Activated naive CD4-positive, alpha-beta T cell treated with anti-CD3 and anti-CD28 coated beads, Interleukin-2, amount 50 U/mL, for 24 hours (primary cell): ENCODE data around the gene AMHR2.
"Not testable (repeated sequence)": the region's sequence is repeated elsewhere in the genome, so short reads cannot be mapped to it uniquely, and the experiment has no call there.

Experiments
- H3K27ac Mint-ChIP-seq: one replicate; pipeline ENCODE4 v1.8.0; 2021; ENCODE audit warnings: mild to moderate bottlenecking, mixed read lengths
- H3K27me3 Mint-ChIP-seq: one replicate; pipeline ENCODE4 v1.8.0; 2021; ENCODE audit warnings: mixed read lengths
- H3K36me3 Mint-ChIP-seq: one replicate; pipeline ENCODE4 v1.8.0; 2021; ENCODE audit warnings: mixed read lengths
- H3K4me1 Mint-ChIP-seq: one replicate; pipeline ENCODE4 v1.8.0; 2021; ENCODE audit warnings: mixed read lengths
- H3K4me3 Mint-ChIP-seq: one replicate; pipeline ENCODE4 v1.8.0; 2021; ENCODE audit warnings: mild to moderate bottlenecking, mixed read lengths
- H3K9me3 Mint-ChIP-seq: one replicate; pipeline ENCODE4 v1.8.0; 2021; ENCODE audit warnings: mixed read lengths

Gene AMHR2

GRCh38 chr12:53428741-53429140 is 5.1 kb downstream of the AMHR2 start:
- no peaks in the 10 kb centered on the region for H3K9me3 Mint-ChIP-seq
- peaks cover 9% of the 10 kb centered on the region for H3K4me1 Mint-ChIP-seq
- H3K36me3 Mint-ChIP-seq: no peaks in the 10 kb centered on the region
- no peak overlapping the region for H3K4me3 Mint-ChIP-seq
- H3K27me3 Mint-ChIP-seq: no peaks in the 10 kb centered on the region
- H3K27ac Mint-ChIP-seq: no peak overlapping the region

GRCh38 chr12:53430116-53430515 is 6.5 kb downstream of the AMHR2 start:
- Mint-ChIP-seq H3K4me1 (peaks cover 9% of the 10 kb centered on the region), H3K4me3 (no peak overlapping the region), H3K27ac (no peak overlapping the region), H3K9me3 (no peaks in the 10 kb centered on the region), H3K36me3 (no peaks in the 10 kb centered on the region), H3K27me3 (no peaks in the 10 kb centered on the region)

- no peak overlapping the region for H3K4me3 Mint-ChIP-seq
- H3K4me1 Mint-ChIP-seq: peaks cover 9% of the 10 kb centered on the region
- no peak overlapping the region for H3K27ac Mint-ChIP-seq
- H3K9me3 Mint-ChIP-seq: no peaks in the 10 kb centered on the region
- H3K36me3 Mint-ChIP-seq: no peaks in the 10 kb centered on the region
- no peaks in the 10 kb centered on the region for H3K27me3 Mint-ChIP-seq
Observed at GRCh38 chr12:53431187-53431586, 7.5 kb downstream of the AMHR2 start.

DNA sequence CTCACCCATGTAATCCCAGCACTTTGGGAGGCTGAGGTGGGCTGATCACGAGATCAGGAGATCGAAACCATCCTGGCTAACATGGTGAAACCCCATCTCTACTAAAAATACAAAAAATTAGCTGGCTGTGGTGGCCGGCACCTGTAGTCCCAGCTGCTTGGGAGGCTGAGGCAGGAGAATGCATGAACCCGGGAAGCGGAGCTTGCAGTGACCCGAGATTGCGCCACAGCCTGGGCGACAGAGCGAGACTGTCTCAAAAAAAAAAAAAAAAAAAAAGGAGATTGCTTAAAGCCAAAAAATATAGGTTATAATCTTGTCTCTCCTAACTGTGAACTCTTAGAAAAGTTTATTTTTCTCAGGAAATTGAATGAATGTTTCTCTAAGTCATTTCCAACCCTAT is 11.7 kb downstream of the AMHR2 start:
- not testable (repeated sequence) for H3K4me1 Mint-ChIP-seq, H3K36me3 Mint-ChIP-seq, H3K4me3 Mint-ChIP-seq, H3K9me3 Mint-ChIP-seq, H3K27me3 Mint-ChIP-seq, H3K27ac Mint-ChIP-seq

GRCh38 chr12:53439582-53439981 is 15.9 kb downstream of the AMHR2 start:
- peaks cover 24% of the 10 kb centered on the region for H3K4me1 Mint-ChIP-seq
- not testable (repeated sequence) for H3K9me3 Mint-ChIP-seq, H3K36me3 Mint-ChIP-seq, H3K27me3 Mint-ChIP-seq, H3K27ac Mint-ChIP-seq
- peak overlapping the region; percentile 23 for H3K4me3 Mint-ChIP-seq

DNA sequence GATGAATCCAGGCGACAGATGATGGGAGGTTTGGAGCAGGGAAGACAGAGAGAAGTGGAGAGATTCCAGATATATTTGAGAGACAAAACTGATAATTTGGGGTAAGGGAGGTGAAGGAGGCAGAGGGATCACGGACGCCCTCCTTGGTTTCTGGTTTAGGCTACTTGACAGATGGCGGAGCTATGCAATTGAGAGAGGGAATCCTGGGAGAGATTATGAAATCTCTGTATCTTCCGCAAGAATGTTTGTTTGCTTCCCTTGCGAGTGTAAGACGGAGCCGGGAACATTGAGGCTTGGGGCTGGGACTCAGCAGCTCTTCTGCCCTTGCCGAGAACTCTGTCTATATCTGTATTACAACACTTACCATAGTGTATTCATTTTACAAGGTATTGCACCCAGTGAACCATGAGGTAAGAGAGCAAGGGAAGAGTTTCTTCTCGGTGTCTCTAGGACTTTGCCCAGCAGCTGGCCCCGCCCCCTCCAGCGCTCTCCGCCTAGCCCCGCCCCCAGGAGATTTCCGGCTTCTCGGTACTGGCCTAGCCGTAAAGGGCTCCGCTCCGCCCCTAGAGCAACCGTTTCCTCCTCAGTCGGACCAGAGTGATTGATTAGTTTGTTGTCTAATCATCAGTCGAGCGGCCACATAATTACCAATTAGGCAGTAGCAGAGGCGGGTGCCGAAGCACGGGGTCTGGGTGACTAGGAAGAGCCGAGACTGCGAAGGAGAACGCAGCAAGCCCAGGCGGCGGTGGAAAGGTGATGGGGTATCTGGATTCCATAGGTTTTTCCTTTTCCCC is 17.6 kb downstream of the AMHR2 start, which contains the start of gene PRR13:
PRR13 (plus strand) TSS at position 695 of the 794 bp plus-strand sequence. CDS start 981 bp downstream, outside the sequence.
- Mint-ChIP-seq H3K4me3 (peak within 1 kb of the TSS; percentile 94), H3K36me3 (peaks cover 6% of the 10 kb centered on the region), H3K4me1 (peaks cover 38% of the 10 kb centered on the region), H3K27me3 (no peaks in the 10 kb centered on the region), H3K27ac (peak within 1 kb of the TSS; percentile 93), H3K9me3 (no peaks in the 10 kb centered on the region)

- no peaks in the 10 kb centered on the region for H3K27me3 Mint-ChIP-seq
- H3K4me1 Mint-ChIP-seq: peaks cover 42% of the 10 kb centered on the region
- H3K27ac Mint-ChIP-seq: peak overlapping the region; percentile 86
- peak overlapping the region; percentile 70 for H3K4me3 Mint-ChIP-seq
- no peaks in the 10 kb centered on the region for H3K9me3 Mint-ChIP-seq
- peaks cover 11% of the 10 kb centered on the region for H3K36me3 Mint-ChIP-seq
Observed at GRCh38 chr12:53443955-53444354, 20.3 kb downstream of the AMHR2 start.

GRCh38 chr12:53444593-53445325 is 21.1 kb downstream of the AMHR2 start:
- not testable (repeated sequence) for H3K9me3 Mint-ChIP-seq, H3K27me3 Mint-ChIP-seq
- peaks cover 11% of the 10 kb centered on the region for H3K36me3 Mint-ChIP-seq
- peaks cover 42% of the 10 kb centered on the region for H3K4me1 Mint-ChIP-seq
- peak overlapping the region; percentile 26 for H3K4me3 Mint-ChIP-seq
- H3K27ac Mint-ChIP-seq: peak overlapping the region; percentile 12

DNA sequence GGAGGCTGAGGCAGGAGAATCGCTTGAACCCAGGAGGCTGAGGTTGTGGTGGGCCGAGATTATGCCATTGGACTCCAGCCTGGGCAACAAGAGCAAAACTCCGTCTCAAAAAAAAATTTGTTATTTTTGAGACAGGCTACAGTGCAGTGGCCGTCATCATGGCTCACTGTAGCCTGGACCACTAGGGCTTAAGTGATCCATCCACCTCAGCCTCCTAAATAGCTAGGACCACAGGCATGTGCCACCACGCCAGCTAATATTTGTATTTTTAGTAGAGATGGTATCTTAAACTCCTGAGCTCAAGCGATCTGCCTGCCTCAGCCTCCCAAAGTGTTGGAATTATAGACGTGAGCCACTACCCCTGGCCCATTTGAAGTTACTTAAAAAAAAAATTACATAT is 27.3 kb downstream of the AMHR2 start:
- Mint-ChIP-seq H3K27ac (peak overlapping the region; percentile 55), H3K27me3 (no peaks in the 10 kb centered on the region), H3K4me3 (no peak overlapping the region), H3K36me3 (peaks cover 23% of the 10 kb centered on the region), H3K9me3 (no peaks in the 10 kb centered on the region), H3K4me1 (peaks cover 43% of the 10 kb centered on the region)

DNA sequence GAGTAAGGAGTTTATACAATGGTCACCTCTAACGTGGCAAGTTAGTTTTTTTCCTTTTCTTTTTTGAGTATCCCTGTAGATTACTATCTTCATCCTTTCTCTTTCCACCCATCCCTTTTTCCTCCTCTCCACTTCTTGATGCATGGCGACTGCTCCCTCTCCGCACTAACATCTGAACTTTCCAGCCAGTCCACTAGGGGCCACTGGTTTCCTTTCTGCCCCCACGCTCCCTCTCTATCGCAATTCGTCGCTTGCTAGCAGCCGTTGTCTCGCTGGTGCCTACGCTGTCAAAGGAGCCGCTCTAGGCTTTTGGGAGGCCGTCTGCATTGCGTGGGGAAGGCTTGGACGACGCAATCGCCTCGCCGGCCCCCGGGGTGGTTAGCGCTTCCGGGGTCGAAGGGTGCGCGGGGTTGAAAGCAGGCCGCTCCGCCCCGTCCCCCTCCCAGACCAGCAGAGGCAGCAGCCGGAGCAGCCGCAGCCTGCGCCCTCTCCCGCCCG is 28.1 kb downstream of the AMHR2 start, which contains the start of gene PCBP2:
PCBP2 (plus strand) TSS at position 442 of the 498 bp plus-strand sequence. CDS start 2,699 bp downstream, outside the sequence.
- Mint-ChIP-seq H3K4me1 (peaks cover 39% of the 10 kb centered on the region), H3K36me3 (peaks cover 24% of the 10 kb centered on the region), H3K4me3 (peak within 1 kb of the TSS; percentile 97), H3K9me3 (no peaks in the 10 kb centered on the region), H3K27me3 (no peaks in the 10 kb centered on the region), H3K27ac (peak within 1 kb of the TSS; percentile 100)

GRCh38 chr12:53452159-53453077 is 28.8 kb downstream of the AMHR2 start:
- Mint-ChIP-seq H3K4me1 (peaks cover 43% of the 10 kb centered on the region), H3K9me3 (no peaks in the 10 kb centered on the region), H3K36me3 (peaks cover 26% of the 10 kb centered on the region)

DNA sequence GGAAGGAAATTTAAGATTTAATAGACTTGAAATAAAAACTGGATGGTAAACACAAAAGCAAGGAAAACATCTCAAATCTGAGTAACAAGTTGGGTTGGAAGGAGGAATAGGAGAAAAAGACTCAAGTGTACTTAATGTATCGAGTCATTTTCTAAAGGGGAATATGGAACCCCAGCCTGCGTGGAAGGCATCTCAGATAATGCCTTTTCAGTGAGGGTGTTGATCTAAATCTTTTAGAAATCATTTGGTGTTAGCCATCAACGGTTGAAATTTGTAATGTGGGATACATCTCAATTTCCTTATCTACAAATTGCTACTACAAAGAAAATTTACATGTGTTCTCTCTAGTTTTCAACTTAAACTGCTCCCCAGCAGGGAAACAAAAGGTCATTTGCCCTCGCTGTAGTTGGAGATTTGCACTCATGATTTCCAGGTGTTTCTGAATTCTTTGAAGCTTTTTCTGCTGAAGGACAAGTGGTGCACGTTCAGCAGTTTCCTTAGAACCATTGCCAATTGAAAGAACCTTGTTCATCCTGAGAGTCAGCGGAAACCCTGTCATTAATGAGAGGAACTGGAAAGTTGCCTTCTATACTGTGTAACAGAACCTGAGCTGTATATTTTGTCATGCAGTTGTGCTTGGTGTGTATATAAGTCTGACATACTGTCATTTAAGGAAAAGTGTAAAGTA is 30.4 kb downstream of the AMHR2 start:
- no peaks in the 10 kb centered on the region for H3K27me3 Mint-ChIP-seq
- peak overlapping the region; percentile 65 for H3K27ac Mint-ChIP-seq

More at GRCh38 chr12:53452159-53453077, 28.8 kb downstream of the AMHR2 start:
- no peaks in the 10 kb centered on the region for H3K27me3 Mint-ChIP-seq
- H3K27ac Mint-ChIP-seq: peak overlapping the region; percentile 100
- H3K4me3 Mint-ChIP-seq: peak overlapping the region; percentile 97

GRCh38 chr12:53454707-53455106 is 31.1 kb downstream of the AMHR2 start:
- Mint-ChIP-seq H3K4me1 (peaks cover 47% of the 10 kb centered on the region), H3K27me3 (no peaks in the 10 kb centered on the region), H3K4me3 (peak overlapping the region; percentile 97), H3K9me3 (no peaks in the 10 kb centered on the region), H3K27ac (peak overlapping the region; percentile 65), H3K36me3 (peaks cover 28% of the 10 kb centered on the region)

More for the DNA sequence above, 30.4 kb downstream of the AMHR2 start:
- no peaks in the 10 kb centered on the region for H3K9me3 Mint-ChIP-seq
- peaks cover 27% of the 10 kb centered on the region for H3K36me3 Mint-ChIP-seq
- H3K4me3 Mint-ChIP-seq: peak overlapping the region; percentile 97
- H3K4me1 Mint-ChIP-seq: peaks cover 45% of the 10 kb centered on the region

DNA sequence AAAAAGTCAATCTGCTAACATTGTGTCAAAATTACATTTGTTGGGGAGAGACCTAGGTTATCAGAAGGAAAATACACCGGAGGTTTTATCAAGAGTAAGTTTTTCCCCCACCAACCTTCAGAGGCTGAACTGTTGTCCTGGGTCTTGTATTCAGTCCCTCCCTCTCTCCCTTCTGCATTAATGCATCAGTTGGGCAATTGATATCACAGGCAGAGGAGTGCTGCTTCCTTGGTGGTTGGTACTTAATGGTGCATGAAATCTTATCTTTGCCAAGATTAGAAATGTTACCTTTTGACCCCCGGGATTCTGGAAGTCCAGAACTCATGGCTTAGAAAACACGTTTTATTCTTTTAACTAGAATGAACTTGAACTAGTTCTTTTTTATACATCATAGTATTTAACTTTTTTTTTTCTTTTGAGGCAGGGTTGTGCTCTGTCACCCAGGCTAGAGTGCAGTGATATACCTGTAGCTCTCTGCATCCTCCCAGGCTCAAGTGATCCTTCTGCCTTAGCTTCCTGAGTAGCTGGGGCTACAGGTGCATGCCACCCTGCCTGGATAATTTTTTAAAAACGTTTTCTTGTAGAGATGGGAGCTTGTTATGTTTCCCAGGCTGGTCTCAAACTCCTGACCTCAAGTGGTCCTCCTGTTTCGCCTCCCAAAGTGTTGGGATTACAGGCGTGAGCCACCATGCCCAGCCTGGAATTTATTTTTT is 33.2 kb downstream of the AMHR2 start:
- Mint-ChIP-seq H3K4me3 (no peak overlapping the region), H3K36me3 (peaks cover 43% of the 10 kb centered on the region), H3K27ac (no peak overlapping the region), H3K9me3 (no peaks in the 10 kb centered on the region), H3K27me3 (no peaks in the 10 kb centered on the region), H3K4me1 (peaks cover 58% of the 10 kb centered on the region)
